HG02642 (cell line): Measurements from ENCODE around the gene SPPL3.

ENCODE experiments used
- ATAC-seq: cut with Tn5 transposase; IDR thresholded peaks from one replicate; pipeline ENCODE4 v1.9.1; 2021; ENCODE audit warnings: mild to moderate bottlenecking; ENCODE audit not compliant: unreplicated experiment, poor library complexity

Gene SPPL3

GRCh38 chr12:120879718-120880300, 24.3 kb downstream of the SPPL3 start:
- no peak for ATAC-seq

GRCh38 chr12:120879102-120879501, 25.1 kb downstream of the SPPL3 start:
- ATAC-seq = no peak

GRCh38 chr12:120874547-120875245, 29.5 kb downstream of the SPPL3 start:
- no peak for ATAC-seq

- ATAC-seq = no peak
Measured at GRCh38 chr12:120873226-120873625, 30.9 kb downstream of the SPPL3 start.

- no peak for ATAC-seq
Measured at GRCh38 chr12:120872487-120872886, 31.7 kb downstream of the SPPL3 start.

- no peak for ATAC-seq
Measured at GRCh38 chr12:120870415-120870814, 33.7 kb downstream of the SPPL3 start.

- ATAC-seq = no peak
Measured at GRCh38 chr12:120869376-120869775, 34.8 kb downstream of the SPPL3 start.

GRCh38 chr12:120866108-120866507, 38.0 kb downstream of the SPPL3 start:
- no peak for ATAC-seq

GRCh38 chr12:120865098-120865497, 39.1 kb downstream of the SPPL3 start:
- ATAC-seq = no peak

- ATAC-seq = no peak
Measured at GRCh38 chr12:120862664-120863063, 41.5 kb downstream of the SPPL3 start.

- ATAC-seq = no peak
Measured at GRCh38 chr12:120861074-120861795, 42.9 kb downstream of the SPPL3 start.

- no peak for ATAC-seq
Measured at GRCh38 chr12:120858306-120859088, 45.7 kb downstream of the SPPL3 start.

- ATAC-seq = no peak
Measured at GRCh38 chr12:120856980-120857379, 47.2 kb downstream of the SPPL3 start.

- no peak for ATAC-seq
Measured at GRCh38 chr12:120855823-120856588, 48.2 kb downstream of the SPPL3 start.

- no peak for ATAC-seq
Measured at GRCh38 chr12:120854804-120855203, 49.4 kb downstream of the SPPL3 start.

GRCh38 chr12:120853188-120853587, 51.0 kb downstream of the SPPL3 start:
- ATAC-seq = no peak

- ATAC-seq = no peak
Measured at GRCh38 chr12:120851944-120852343, 52.2 kb downstream of the SPPL3 start.

GRCh38 chr12:120851444-120851843, 52.7 kb downstream of the SPPL3 start:
- peak; percentile 56 for ATAC-seq

GRCh38 chr12:120849765-120850164, 54.4 kb downstream of the SPPL3 start:
- no peak for ATAC-seq

- no peak for ATAC-seq
Measured at GRCh38 chr12:120847814-120848213, 56.3 kb downstream of the SPPL3 start.
